CD4-positive, alpha-beta T cell treated with Interleukin-17A for 4 hours (primary cell): Measurements from ENCODE around the gene BTG4.

Source experiments
- DNase-seq: peaks from one replicate; pipeline ENCODE4 v3.0.0-alpha.2; 2020; ENCODE audit warnings: mixed read lengths

BTG4 gene

DNA sequence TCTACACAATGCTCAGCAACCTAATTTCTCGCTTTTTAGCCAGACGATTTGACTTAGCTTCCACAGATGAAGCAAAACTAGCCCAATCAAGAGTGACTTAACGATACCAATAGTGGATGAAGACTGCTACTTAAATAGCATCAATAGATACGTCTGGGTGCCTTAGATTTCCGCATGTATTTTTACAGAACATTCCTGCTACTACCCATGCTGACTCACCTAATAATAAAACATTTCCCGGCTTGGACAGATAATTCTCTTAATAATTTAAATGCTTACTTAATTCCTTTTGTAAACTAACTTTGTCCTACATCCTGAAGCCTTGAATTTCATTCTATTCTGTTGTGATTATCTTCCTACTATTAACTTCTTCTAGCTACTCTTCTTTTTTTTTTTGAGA lies 23.1 kb upstream of the BTG4 start:
- DNase-seq = no peak

DNA sequence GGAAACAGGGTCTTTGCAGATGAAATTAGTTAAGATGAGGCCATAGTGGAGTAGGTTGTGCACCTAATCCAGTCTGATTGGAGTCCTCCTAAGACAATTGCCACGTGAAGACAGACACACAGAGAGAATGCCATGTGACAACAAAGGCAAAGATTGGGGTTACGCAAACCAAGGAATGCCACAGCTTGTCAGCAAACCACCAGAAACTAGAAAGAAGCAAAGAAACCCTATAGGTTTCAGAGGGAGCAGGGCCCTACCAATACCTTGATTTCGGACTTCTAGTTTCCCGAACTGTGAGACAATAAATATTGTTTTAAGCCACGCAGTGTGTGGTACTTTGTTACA lies 20.2 kb upstream of the BTG4 start:
- no peak for DNase-seq

DNA sequence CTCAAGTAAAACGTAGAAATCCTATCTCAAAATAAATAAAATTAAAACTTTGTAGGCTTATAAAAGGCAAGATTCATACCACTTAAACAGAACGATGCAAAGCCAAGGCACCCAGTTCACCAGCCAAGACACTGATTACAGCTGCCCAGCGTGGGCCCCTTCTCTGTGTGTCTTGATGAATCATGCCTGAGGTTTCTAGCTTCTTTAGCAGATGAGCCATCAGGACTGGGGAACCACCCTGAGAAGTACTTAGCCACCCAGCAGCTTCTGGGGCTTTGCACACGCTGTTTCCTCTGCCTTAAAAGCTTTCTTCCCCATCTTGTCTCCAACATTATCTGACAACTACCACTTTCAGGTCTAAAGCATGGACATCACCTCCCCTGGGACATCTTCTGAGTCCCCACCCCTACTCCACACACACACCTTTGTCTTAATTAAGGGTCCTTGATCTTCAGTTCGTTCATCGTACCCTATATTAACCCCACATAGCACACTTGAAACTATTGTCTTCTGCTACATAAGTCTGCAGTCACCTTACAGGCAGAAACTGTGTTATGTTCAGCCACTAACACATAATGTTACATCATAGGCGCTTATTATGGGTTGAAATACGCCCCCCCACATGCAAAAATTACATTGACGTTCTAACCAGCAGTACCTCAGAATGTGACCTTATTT lies 19.6 kb upstream of the BTG4 start:
- DNase-seq = peak; percentile 36

DNA sequence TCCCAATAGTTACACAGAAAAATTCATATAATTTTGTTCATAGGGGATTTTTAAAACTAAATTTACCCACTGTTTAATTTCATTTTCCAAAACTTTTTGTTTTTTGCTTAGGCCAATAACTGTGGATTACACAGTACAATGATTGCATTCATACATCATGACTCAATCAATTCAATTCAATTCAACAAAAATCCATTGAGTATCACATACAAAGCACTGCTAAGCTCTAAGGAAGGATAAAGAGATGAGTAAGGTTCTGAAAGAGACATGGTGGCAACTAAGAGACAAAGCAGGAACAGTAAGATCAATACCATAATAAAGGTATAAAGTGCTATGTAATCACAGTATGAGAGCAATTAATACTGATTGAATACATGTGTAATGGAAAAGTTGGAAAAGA lies 18.9 kb upstream of the BTG4 start:
- no peak for DNase-seq

DNA sequence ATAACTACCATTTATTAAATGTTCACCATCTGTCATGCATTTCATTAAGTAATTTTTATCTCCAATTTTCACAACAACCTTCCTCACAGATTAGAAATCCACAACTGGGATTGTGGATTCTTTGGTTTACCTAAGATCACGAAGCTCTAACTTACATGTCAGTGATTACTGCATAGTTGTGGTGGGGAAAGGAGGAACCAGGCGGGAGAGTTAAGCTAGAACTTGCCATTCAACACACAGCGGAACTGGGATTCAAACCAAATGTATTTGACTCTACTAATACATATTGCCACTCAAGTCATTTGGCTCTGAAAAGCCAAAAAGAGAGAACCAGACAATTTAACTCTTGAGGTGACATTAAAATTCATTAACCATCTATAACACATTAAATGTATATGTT lies 17.9 kb upstream of the BTG4 start:
- no peak for DNase-seq

DNA sequence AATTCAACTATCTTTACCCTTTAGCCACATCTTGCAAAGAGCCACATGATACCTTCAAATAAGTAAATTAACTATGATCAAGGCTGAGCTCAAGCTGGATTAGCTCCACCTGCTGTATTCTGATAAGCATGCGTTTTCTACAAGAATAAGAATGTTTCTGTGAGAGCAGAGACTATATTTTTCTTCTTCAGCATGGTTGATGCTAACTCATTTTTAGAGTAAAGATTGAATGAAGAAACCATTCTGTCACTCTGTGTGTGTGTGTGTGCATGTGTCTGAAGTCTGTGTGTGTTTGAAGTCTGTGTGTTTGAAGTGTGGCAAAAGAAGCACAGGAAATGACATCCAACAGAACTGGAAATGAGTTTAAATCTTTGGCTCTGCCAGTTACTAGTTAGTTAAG lies 16.4 kb upstream of the BTG4 start:
- peak; percentile 23 for DNase-seq

DNA sequence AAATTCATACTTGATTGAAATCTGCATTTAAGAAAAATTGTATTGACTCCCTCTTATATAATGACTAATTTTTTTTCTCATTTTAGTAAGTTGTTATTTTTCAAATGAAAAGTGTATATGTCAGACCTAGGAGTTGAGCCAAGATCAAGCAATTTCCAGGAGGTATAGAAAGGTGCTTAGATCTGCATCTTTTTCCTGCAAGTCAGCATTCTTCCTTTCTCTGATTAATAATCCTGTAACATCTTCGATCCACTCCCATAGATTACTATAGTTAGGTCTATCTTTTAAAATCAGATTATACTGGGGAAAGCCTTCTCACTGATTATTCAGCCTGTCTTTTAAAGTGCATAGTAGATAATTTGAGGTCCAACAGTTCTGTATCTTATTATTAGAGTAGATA lies 15.1 kb upstream of the BTG4 start:
- DNase-seq = no peak

DNA sequence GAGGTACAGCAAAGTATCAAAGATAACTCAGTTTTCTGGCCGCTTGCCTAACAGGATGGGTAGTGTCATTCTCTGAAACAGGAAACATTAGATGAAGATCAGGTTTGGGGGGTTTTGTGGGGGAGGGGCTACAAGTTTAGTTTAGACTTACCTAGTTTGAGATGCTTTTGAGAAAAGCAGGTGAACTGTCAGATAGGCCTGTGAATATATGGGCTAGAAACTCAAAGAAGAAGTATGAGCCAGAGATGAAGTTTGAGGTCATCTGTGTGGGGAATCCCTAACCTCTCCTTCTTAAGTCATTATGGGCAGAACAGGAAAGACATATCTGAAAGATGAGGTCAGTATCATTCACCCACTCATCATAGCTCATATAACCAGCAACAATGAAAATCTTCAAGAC lies 14.3 kb upstream of the BTG4 start:
- DNase-seq = no peak

DNA sequence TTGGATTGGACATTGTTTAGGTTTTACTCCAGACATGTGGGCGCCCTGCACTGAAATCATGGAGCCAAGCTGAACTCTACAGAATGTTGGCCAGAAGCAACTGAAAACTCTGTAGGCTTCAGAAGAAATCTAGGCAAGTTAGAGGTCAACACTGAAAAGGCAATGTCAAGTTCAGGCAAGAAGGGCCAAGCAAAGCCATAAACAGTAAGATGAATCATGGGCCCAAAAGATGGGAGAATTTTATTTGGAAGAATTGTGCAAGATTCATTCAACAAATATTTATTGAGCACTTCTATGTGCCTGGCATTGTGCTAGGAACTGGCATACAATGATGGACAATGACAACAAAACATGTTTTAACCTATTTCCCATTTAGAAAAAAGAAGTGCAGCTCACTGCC lies 13.3 kb upstream of the BTG4 start:
- no peak for DNase-seq

DNA sequence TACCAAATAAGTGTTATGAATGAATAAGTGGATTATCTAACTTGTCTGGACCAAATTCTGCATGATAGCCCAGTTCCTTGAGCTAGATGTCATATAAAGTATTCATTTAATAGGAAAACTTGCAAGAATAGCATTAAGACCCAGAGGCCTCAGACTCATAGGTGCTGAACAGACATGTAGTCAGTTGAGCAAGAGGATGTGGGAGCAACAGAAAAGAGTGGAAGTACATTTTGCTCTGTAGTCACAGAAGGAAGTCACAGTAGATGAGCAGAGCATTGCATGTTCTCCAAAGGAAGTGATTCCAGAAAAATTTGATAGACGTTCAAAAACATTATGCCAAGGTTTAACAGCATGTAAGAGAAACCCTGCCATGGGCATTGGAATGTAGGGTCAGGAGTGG lies 11.9 kb upstream of the BTG4 start:
- DNase-seq = no peak

DNA sequence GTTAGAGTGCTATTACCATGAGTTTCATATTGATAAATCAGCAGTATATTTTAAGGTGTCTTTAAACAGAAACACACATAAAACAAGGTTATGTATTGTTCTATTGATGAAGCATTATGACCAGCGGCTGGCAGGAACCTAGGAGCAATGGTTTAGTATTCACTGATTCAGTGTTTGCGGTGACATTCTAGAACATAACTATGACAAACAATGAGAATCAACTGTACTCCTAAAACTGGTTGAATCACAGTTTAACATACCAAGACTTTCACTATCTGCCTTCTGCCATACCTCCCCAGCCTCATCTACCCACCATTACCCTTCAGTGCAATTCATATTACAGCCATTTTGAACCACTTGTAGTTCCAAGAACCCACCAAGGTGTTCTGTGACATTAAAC lies 11.2 kb upstream of the BTG4 start:
- no peak for DNase-seq

DNA sequence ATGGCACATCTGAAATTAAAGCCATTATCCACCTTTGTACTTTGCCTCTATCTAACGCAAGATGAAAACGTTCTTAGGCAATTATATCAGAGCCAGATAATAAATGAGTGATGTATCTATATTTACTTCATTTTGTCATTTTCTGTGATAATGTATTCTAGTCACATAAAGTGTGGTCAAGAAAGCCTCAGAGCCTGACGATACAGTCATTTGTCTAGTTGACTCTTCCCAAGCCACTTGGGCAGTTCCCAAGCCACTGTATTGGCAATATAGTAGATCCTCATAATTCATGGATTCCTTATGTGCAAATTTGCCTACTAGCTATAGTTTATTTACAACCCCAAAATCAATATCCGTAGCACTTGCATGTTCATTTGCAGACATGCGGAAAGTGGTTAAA lies 10.2 kb upstream of the BTG4 start:
- no peak for DNase-seq

DNA sequence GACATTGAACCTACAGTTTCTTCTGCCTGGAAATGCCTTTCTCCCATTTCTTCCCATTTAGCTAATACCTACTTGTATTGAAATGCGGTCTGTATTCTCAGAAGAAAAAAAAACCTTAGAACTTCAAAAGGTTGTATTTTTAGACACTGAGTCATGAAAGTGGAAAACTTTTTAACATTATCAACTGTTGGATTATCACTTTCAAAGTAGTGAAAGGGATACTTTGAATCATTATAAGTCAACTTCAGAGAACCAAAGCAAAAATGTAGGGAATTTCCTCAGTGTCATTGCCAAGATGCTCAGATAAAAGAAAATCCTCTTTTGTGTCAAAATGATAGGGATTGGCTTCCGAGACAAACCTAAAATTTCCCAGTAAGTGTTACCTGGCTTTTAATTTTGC lies 8.9 kb upstream of the BTG4 start:
- no peak for DNase-seq

DNA sequence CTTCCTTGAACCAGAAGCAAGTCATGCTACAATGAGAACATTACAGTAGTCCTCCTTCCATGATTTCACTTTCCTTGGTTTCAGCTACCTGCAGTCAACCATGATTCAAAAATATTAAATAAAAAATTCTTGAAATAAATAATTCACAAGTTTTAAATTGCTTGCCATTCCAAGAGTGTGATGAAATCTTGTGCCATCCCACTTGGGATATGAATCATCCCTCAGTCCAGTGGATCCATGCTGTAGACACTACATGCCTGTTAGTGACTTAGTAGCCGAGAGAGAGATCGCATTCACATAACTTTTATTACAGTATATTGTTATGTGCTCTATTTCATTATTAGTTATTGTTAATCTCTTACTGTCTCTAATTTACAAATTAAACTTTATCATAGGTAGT lies 8.4 kb upstream of the BTG4 start:
- no peak for DNase-seq

DNA sequence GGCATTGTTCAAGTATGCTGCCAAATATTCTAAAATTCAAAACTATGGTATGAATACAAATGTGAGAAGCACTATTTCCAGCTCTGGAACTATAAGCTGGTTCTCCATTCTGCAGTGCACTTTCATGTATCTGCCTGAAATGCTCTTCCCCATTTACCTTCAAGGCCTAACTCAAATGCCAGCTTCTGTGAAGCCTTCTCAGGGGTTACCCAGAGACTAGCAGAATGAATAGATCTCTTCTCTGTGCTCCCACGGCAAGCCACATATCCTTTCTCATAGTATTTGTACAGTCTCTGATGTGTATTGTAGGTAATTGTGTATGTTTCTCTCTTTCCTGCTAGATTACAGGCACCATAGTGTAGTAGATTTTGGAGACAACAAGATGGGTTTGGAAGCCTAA lies 6.5 kb upstream of the BTG4 start:
- no peak for DNase-seq

DNA sequence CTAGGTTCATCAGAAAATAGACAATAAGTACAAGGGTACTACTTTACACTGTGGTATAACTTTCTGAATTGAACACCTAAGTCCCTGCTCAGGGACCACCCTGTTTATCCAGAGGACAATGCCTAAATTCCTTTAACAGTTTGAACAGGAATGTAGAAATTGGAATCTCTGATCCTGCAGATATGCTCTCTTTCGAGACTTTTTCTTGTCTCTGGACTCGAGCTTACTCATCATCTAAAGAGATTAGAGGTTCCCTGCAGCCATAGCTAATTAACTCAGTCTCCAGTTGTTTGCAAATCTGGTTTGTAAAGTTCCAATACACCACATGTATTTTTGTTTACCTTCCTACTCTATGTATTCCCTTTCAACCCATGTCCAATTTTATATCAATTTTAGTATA lies 3.4 kb upstream of the BTG4 start:
- no peak for DNase-seq

DNA sequence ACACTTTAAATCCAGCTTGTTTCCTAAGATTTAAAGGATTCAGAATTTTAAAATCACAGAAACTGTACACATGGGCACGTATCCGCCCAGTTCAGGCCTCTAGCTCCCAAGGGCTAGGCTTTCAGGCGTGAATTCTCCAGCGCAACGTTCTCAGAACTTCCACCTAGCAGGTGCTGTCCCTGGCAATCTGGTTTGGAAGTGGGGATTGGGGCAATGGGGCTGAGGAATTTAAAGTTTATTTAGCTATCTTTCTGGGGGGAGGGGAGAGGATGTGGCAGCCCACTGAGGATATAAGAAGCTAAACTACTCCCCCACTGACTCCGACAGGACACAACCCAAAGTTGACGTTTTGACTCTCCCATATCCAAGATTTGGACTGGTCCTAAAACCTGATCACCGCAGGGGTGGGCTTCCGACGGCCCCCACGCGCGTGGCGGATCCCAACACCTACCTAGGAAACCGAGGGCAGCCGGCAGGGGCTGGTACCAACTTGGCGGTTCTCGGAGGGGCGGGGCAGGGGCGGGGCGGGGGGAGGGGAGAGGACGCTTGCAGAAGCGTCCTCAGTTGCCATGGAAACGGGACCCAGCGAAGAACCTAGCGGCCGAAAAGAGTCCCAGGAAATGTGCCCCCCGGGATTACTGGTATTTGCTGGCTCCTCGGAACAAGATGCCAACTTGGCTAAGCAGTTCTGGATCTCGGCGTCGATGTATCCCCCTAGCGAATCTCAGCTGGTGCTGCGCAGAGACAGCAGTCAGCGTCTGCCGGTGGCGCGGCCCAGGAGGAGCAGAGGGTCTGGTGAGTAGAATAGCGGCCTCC lies 2.2 kb upstream of the BTG4 start, which contains the start of gene HOATZ:
HOATZ (plus strand) TSS at position 563 of the 816 bp plus-strand sequence; CDS start at position 570, 7 bp downstream.
- DNase-seq = peak; percentile 38

DNA sequence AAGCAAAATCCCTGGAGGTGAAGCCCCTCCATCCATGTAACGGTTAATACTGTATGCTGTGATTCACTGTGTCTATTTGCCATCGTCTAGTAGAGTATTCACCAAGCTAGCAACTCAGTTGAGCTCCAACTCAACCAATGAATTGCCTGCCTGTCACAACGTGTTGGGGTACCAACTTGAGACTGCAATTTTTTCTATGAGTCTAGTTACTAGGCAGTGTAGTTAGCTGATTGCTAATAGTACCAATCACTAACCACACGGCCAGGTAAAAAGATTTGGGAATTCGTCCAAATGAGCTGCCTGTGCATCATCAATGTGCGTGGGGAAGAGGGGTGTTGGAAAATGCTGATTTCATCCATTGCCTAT lies 1.0 kb upstream of the BTG4 start:
- no peak for DNase-seq

DNA sequence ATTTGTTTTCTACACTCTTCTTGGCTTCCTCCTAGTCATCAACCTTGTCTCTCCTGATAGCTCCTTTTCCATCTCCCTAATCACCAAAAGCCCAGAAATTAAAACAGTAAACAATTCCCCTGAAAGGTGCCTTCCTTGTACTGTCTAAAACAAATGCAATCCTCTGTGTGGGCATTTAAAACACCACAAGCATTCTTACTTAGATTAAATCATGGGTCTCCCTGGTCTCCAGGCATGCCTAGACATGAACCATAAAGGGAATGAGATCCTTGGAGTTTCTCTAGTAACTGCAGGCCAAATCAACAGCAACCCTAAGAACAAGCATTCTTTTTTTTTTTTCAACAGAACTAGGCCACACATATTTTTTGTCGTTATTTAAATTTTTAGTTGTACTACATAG lies 1.9 kb downstream of the BTG4 start:
- no peak for DNase-seq

DNA sequence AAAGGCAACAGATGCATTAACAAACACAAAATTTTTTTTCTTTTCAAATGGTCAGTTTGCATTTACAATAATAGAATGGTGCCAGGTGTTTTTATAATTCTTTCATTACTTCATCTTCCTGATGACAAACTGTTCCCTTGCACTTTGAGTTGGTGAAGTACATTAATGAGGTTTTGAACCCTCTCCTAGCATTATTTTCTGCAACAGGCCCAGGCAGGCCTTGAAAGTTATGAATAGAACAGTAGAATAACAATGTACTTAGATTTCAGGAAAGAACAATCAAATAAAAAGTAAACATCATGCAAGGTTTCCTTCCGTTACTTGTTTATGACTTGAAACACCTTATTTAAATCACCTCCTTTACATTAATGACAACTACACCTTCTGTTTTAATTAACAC lies 9.6 kb downstream of the BTG4 start:
- no peak for DNase-seq

DNA sequence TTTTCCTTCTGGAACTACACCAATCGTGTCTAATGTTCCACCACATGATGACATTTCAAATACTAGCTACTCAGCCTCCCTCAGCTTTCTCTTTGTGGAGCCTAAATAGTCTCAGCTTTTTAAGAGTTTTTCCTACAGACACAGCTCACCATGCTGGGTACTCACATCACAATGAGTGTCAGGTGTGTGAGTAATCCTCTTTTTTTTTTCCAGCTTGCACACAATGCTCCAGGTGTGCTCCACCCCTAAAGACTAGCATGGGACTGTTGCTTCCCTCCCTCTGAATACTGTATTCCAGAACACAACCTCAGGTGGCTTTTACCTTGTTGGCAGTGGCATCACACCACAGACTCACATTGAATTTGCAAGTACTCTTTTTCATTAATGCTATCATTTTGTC lies 11.7 kb downstream of the BTG4 start:
- no peak for DNase-seq

DNA sequence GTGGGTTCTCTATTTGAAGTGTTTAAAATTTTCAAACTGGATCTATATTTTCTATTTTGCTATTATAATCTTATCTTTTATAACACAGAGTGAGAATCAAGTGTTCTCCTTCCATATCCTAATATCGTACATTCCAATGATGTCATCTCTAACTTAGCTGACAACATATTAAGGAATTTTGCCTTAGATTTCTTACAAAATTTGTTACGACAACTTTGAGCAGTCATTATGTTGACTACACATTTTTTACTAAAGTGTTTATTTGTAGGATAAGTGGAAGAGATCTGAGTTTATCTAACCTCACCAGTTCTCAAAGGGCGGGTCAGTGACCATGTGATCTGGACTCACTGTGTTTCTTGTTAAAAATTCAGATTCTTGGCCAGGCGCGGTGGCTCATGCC lies 12.7 kb downstream of the BTG4 start:
- no peak for DNase-seq

DNA sequence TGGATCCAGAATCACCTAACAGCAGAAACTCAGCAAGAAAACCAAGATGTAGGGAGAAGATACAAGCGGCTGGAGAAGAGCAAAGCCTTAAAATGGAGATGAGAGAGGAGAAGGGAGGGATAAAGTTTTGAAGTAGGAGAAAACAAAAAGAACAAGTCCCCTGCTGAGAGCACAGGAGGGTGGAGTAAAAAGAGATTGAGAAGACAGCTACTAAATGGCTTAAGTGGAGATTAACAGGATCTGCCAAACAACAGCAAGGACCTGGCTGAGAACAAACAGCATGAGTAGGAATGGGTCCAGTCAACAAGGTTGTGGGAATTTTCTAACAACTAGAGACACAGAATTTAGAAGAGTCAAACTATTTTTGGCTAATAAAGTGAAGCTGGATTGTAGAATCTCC lies 18.1 kb downstream of the BTG4 start:
- no peak for DNase-seq

DNA sequence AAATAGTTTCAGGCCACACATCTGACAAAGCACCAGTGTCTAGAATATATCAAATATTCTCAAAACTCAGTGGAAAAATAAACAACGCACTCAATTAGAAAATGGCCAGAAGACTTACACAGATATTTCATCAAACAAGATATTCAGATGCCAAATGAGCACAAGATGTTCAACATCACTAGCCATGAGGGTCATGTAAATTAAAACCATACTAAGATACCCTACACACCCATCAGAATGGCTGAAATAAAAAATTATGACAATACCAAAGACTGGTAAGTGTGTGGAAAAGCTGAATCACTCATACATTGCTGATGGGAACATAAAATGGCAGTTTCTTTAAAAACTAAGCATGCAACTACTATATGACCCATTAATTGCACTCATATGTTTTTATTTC lies 21.7 kb downstream of the BTG4 start:
- no peak for DNase-seq

DNA sequence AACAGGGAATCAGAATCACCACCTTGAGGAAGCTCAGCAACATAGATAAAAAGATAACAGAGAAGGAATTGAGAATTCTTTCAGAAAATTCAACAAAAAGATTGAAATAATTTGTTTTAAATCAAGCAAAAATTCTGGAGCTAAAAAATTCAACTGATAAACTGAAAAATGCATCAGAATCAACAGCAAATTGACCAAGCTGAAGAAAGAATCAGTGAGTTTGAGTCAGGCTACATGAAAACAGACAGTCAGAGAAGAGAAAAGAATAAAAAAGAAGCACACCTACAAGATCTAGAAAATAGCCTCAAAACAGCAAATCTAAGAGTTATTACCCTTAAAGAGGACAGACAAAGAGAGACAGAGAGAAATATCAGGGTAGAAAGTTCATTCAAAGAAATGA lies 28.8 kb downstream of the BTG4 start:
- no peak for DNase-seq
